IPS-18c (cell line): Measurements from ENCODE around the gene ZSCAN21.

Experiments
- H3K4me3 ChIP-seq: 2 replicates; pipeline ENCODE4 v1.7.0; 2013; ENCODE audit warnings: low read depth, mild to moderate bottlenecking, low read length, moderate library complexity; ENCODE audit not compliant: insufficient read depth
- H3K9me3 ChIP-seq: one replicate; pipeline ENCODE4 v1.6.1; 2013; ENCODE audit warnings: mild to moderate bottlenecking, low read length, moderate library complexity; ENCODE audit not compliant: control insufficient read depth, insufficient read depth

ZSCAN21 gene

GRCh38 chr7:100088095-100088620 is 38.6 kb downstream of the ZSCAN21 start:
- Histone ChIP-seq H3K9me3 (no peaks in the 10 kb centered on the region), H3K4me3 (peak overlapping the region; percentile 94)

DNA sequence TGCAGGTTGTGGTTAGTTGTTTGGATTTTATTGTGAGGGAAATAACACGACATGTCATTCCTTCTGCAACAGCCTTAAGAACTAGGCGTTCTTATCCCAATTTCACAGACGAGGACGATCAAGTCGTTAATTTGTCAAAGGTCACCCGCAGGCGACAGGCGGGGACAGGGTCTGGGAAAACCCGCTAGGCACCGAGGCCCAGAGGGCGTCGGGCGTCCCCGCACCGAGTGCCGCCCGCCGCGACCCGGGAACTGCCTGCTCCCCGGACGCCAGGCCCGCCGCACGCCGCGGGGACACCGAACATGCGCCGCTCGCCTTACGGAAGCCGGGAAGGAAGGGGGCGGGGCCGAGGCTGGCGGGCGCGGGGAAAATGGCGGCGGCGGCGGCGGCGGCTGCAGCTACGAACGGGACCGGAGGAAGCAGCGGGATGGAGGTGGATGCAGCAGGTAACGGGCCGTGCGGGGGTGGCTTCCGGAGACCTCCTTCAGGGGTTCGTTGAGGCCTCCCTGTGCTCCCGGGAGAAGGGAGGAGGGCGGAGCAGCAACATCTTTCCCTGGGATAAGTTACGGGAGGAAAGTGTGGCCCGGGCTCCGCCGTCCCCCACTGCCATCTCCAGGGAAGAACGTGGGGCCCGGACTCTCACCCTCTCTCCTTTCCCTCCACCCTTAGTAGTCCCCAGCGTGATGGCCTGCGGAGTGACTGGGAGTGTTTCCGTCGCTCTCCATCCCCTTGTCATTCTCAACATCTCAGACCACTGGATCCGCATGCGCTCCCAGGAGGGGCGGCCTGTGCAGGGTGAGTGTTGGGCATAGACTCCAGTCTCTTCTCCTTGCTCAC is 39.3 kb downstream of the ZSCAN21 start, which contains the start of gene COPS6:
COPS6 (plus strand) TSS at position 349 of the 837 bp plus-strand sequence; CDS start at position 371, 22 bp downstream.
- Histone ChIP-seq H3K4me3 (peak within 1 kb of the TSS; percentile 94), H3K9me3 (no peaks in the 10 kb centered on the region)

GRCh38 chr7:100089458-100090196 is 40.1 kb downstream of the ZSCAN21 start:
- H3K4me3 ChIP-seq = peak overlapping the region; percentile 94
- H3K9me3 ChIP-seq = no peaks in the 10 kb centered on the region

DNA sequence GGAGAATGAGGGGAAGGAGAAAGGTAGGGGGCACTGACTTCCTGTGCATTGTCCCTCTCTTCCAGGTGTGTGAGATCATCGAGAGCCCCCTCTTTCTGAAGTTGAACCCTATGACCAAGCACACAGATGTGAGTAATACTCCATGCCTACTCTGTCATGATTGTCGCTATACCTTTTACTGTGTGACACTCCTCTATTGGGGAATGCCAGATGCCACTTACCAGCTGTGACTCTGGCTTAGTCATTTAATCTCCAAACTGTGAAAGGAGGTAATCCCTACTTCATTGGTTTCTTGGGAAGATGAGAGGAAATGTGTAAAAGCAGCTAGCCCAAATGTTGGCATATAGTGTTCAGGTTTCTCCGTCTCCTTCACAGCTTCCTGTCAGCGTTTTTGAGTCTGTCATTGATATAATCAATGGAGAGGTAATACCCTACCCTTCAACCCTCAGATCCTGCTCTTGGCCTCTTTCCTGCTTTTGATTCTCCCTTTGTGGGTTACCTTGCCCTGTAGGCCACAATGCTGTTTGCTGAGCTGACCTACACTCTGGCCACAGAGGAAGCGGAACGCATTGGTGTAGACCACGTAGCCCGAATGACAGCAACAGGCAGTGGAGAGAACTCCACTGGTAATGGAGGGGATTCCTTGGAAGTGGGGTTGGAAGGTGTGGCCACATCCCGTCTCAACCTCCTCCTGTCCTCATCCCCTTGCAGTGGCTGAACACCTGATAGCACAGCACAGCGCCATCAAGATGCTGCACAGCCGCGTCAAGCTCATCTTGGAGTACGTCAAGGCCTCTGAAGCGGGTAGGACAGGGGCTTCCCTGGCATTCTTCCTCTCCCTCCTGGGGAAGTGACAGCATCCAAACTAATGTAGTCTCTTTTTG is 41.2 kb downstream of the ZSCAN21 start:
- no peak overlapping the region for H3K4me3 ChIP-seq
- peaks cover 2% of the 10 kb centered on the region for H3K9me3 ChIP-seq

- no peak overlapping the region for H3K4me3 ChIP-seq
Observed at GRCh38 chr7:100091411-100092181, 42.0 kb downstream of the ZSCAN21 start.

DNA sequence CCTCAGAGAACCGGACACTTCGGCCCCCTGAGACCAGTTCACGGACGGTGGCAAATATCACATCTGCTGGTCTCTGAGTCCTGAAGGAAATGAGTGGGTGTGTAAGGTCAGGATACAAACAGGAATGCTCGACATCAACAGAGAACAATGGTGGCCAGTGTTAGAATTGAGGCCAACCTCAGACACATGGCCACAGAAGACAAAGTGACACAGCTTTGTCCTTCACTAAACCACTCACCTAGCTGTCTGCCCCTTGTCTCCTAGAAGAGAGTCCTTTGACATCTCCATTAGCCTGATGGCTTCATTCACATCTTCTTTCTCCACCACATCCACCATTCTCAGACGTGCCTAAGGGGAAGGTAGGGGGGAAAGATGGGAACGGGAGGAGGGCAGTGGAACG is 43.5 kb downstream of the ZSCAN21 start:
- Histone ChIP-seq H3K4me3 (no peak overlapping the region), H3K9me3 (peaks cover 2% of the 10 kb centered on the region)

More at GRCh38 chr7:100091411-100092181, 42.0 kb downstream of the ZSCAN21 start:
- H3K9me3 ChIP-seq = peaks cover 2% of the 10 kb centered on the region

DNA sequence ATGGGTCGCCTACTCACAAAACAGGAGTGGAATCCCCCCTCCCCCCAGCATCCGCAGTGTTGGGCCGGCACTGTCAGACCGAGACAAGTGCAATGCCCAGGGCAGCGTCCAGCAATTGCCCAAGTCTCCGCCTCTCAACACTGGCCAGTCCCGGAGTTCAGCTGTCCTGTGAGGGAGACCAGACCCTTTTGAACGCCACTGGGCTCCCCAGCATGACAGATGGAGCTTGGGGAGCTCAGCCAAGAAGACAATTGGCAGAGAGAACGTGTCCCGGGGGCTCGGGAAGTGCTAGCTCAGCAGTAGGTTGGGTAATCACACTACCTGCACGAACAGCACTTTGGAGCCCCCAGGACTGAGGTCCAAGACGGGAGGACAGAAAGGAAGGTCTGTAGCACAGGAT is 43.9 kb downstream of the ZSCAN21 start:
- peaks cover 2% of the 10 kb centered on the region for H3K9me3 ChIP-seq
- H3K4me3 ChIP-seq = no peak overlapping the region

DNA sequence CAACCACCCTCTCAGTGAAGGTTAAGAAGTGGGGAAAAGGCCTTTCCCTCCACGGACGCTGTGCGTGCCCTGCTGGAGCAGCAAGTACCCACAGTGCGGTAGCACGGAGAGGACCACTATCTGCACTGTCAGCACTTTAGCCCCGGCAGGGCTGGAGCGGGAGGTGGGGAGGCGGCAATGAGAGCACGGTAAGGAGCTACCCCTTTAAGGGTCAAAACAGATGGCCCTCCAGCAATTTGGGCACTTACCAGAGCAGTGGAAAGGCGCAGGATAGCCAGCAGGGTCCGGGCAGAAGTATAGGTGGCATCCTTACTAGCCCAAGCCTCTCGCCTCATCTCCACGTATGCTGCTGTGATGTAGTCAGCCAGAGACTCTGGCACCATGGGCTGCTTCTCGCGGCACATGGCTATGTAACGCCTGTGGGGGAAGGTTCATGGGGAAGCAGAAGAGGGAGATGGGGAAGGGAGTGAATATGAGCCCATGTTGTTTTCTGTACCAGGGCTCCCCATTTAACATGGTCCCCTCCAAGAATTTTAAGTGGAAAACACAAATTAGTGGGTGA is 44.4 kb downstream of the ZSCAN21 start:
- Histone ChIP-seq H3K9me3 (peaks cover 2% of the 10 kb centered on the region), H3K4me3 (no peak overlapping the region)

- peaks cover 2% of the 10 kb centered on the region for H3K9me3 ChIP-seq
- H3K4me3 ChIP-seq = no peak overlapping the region
Observed at GRCh38 chr7:100095289-100095688, 45.7 kb downstream of the ZSCAN21 start.

GRCh38 chr7:100095704-100096103 is 46.1 kb downstream of the ZSCAN21 start:
- H3K9me3 ChIP-seq = peaks cover 2% of the 10 kb centered on the region
- no peak overlapping the region for H3K4me3 ChIP-seq

DNA sequence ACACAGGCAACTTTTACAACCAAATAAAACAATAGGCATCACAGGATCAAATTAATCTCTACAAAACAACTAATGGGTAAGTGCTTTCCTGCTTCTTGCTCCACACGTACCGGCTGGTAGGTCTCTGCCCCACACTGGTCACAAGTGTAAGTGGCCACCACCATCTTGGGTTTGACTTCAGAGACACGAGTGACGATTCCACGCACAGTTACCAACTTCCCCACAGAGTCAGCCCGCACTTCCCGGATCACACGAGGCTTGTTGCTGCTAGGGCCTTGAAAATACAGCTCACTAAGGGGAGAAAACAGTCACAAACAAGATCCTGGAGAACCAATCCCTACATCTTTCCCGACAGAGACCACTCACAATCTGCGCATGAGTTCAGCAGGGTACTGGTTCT is 49.3 kb downstream of the ZSCAN21 start:
- H3K9me3 ChIP-seq = peaks cover 2% of the 10 kb centered on the region
- no peak overlapping the region for H3K4me3 ChIP-seq

GRCh38 chr7:100099452-100099851 is 49.9 kb downstream of the ZSCAN21 start:
- peak overlapping the region; percentile 66 for H3K4me3 ChIP-seq
- H3K9me3 ChIP-seq = peaks cover 2% of the 10 kb centered on the region

GRCh38 chr7:100100420-100101015 is 50.9 kb downstream of the ZSCAN21 start:
- no peaks in the 10 kb centered on the region for H3K9me3 ChIP-seq
- peak overlapping the region; percentile 66 for H3K4me3 ChIP-seq

GRCh38 chr7:100101016-100101862 is 51.7 kb downstream of the ZSCAN21 start, which contains the start of the genes AP4M1 and MCM7:
Gene AP4M1 (plus strand): TSS chr7:100101643. CDS start chr7:100101715, 72 bp downstream.
Gene MCM7 (minus strand): TSS chr7:100101397. CDS start chr7:100101294, 103 bp downstream.
- peak within 1 kb of the TSS; percentile 66 for H3K4me3 ChIP-seq
- H3K9me3 ChIP-seq = no peaks in the 10 kb centered on the region
